Testis (tissue), 3 donors: ENCODE data around the gene FBXO36. TPM values are rescaled to one million over a fixed set of nuclear protein-coding genes. Genes with fewer than 3 reads are reported as not detected.

ENCODE experiments used
- DNase-seq: peaks from one replicate; pipeline ENCODE4 v3.0.0-alpha.2; 2019
- H3K27ac ChIP-seq, 2 donors: fragments of 200-600 bp; sonication (generic); one replicate each; pipeline ENCODE4 v1.5.1; 2019
- H3K27me3 ChIP-seq: fragments of 200-600 bp; sonication (generic); one replicate; pipeline ENCODE4 v1.5.1; 2019
- H3K36me3 ChIP-seq: fragments of 200-600 bp; sonication (generic); one replicate; pipeline ENCODE4 v1.5.1; 2017; ENCODE audit warnings: low read depth; ENCODE audit errors: missing control alignments
- H3K4me1 ChIP-seq: fragments of 200-600 bp; sonication (generic); one replicate; pipeline ENCODE4 v1.5.1; 2019
- H3K4me3 ChIP-seq, 2 donors: fragments of 200-600 bp; sonication (generic); one replicate each; pipeline ENCODE4 v1.5.1; 2017 to 2019
- H3K9me3 ChIP-seq: fragments of 200-600 bp; sonication (generic); one replicate; pipeline ENCODE4 v1.5.1; 2017
- POLR2A ChIP-seq: fragments of 450-650 bp; IDR thresholded peaks from one replicate; pipeline ENCODE4 v1.6.1; 2017; ENCODE audit warnings: antibody characterized with exemption, mild to moderate bottlenecking, moderate library complexity
- WGBS, 2 donors: methylation state at CpG; one replicate each; pipeline ENCODE4 v1.1.5; 2018; 5-methylcytosine and 5-hydroxymethylcytosine counted together
- intact Hi-C: fragments of 100-400 bp; cut with DNase I; formaldehyde crosslinking; loops from one replicate; pipeline ENCODE4 v1.15.1; 2023; ENCODE audit warnings: low total_unique reads
- polyA plus RNA-seq: library from polyadenylated mRNA; stranded (reverse); fragments of 350-450 nt; fragmentation: Illumina TruSeq; extraction: RNeasy Lipid Tissue Mini Kit (QIAGEN cat#74804); gene quantifications from one replicate; pipeline ENCODE4 v1.2.3, GENCODE V29; 2014; ENCODE audit warnings: low read depth, low replicate concordance; ENCODE audit not compliant: insufficient read depth
- total RNA-seq, 2 donors: library from RNA; depleted of rRNA; stranded (reverse); fragments of >200 nt; gene quantifications; one replicate each; pipeline ENCODE4 v1.2.3, GENCODE V29; 2016
- TF ChIP-seq, protein P1 (sequence below), 3 experiments: fragments of 450-650 bp in 2 of 3; fragments of 200-600 bp in 1 of 3; sonication (generic) in 1 of 3; IDR thresholded peaks; one replicate each; pipeline ENCODE4 v1.5.1; 2016 to 2019; ENCODE audit warnings: antibody characterized with exemption in 3 of 3, mild to moderate bottlenecking in 2 of 3, moderate library complexity in 1 of 3

FBXO36 gene
- total and polyA plus RNA-seq, 3 donors from 2014 or later, result 6.8 to 16.8 (median 7.1) TPM

- TF ChIP-seq POLR2A, result no peak
- TF ChIP-seq, protein P1, sequence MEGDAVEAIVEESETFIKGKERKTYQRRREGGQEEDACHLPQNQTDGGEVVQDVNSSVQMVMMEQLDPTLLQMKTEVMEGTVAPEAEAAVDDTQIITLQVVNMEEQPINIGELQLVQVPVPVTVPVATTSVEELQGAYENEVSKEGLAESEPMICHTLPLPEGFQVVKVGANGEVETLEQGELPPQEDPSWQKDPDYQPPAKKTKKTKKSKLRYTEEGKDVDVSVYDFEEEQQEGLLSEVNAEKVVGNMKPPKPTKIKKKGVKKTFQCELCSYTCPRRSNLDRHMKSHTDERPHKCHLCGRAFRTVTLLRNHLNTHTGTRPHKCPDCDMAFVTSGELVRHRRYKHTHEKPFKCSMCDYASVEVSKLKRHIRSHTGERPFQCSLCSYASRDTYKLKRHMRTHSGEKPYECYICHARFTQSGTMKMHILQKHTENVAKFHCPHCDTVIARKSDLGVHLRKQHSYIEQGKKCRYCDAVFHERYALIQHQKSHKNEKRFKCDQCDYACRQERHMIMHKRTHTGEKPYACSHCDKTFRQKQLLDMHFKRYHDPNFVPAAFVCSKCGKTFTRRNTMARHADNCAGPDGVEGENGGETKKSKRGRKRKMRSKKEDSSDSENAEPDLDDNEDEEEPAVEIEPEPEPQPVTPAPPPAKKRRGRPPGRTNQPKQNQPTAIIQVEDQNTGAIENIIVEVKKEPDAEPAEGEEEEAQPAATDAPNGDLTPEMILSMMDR (IDR thresholded peaks at IDR 0.05), result no peak
- H3K4me1 ChIP-seq, result peaks cover 11% of the 10 kb centered on the region
- intact Hi-C loops, result no loop called here
- no peak overlapping the region for H3K4me3 ChIP-seq
- H3K27ac ChIP-seq, result no peak overlapping the region
- WGBS, 2 donors, result 96 to 97% methylated on average over 3 of the region's 3 CpGs
- no peaks in the 10 kb centered on the region for H3K36me3 ChIP-seq
- no peak for DNase-seq
- no peaks in the 10 kb centered on the region for H3K27me3 ChIP-seq
- no peaks in the 10 kb centered on the region for H3K9me3 ChIP-seq
These were observed 49.0 kb downstream of the FBXO36 start for GRCh38 chr2:229971298-229971790.

DNA sequence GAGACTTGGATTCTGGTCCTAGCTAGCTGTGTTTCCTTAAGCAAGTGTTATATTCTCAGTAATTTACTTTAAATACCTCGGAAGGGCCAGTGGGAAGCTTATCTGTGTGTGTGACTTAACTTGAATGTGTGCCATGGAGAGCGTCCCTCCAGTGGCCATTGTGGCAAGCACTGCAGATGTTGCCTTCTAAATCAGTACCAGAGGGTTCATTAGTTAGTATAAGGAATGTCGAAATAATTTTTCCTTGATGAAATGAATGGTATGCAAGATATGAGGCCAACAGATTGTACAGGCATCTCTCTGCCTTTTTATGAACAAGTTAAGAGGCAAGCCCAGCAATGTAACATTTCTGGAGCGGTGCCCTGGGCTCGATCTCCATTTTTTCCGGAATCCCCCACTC lies 52.0 kb downstream of the FBXO36 start:
- Histone ChIP-seq H3K27ac (no peak overlapping the region), H3K9me3 (no peaks in the 10 kb centered on the region), H3K4me3 (no peak overlapping the region), H3K27me3 (no peaks in the 10 kb centered on the region), H3K4me1 (peaks cover 11% of the 10 kb centered on the region), H3K36me3 (no peaks in the 10 kb centered on the region)
- TF ChIP-seq, protein P1 (IDR thresholded peaks at IDR 0.05), result peak in 1 of 3 experiments; percentile 9
- TF ChIP-seq POLR2A, result no peak
- WGBS, 2 donors, result 41 to 45% methylated on average over 6 of the region's 6 CpGs
- intact Hi-C loops, result no loop called here
- DNase-seq, result peak; percentile 34

DNA sequence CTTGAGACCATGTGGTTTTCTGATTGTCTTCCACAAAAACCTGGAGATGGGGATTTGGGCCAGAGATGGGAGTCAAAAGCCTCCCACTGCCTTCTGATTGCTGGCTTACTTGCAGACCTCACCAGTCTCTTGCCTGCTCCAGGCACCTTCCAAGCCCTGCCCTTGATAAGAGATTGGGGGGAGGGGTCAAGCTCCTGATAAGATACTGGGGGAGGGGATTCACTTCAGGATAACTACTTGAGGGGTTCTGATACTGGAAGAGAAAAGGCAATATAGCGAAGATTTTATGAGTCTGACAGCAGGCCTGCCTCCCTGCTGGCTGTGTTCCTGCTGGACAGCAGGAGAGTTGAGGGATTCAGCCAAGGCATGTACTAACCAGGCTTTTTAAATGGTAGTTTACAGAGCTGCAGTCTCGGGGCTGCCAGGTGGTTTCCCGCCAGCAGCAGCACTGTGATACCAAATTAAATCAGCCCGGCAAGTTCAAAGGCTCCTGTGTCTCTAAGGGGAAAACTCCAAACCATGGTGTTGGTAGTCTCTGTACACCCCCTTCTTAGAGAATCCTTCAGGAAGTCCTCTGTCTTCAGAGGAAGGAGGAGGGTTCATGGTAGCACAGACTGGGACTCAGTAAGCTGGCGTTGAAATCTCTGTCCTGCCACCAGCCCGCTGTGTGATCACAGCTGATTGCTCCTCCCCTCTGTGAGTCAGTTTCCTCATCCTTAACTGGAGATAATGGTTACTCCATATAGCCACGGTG lies 58.3 kb downstream of the FBXO36 start:
- TF ChIP-seq, protein P1 (IDR thresholded peaks at IDR 0.05), result no peak
- TF ChIP-seq POLR2A, result no peak
- no peaks in the 10 kb centered on the region for H3K36me3 ChIP-seq
- DNase-seq, result peak; percentile 54
- H3K9me3 ChIP-seq, result no peaks in the 10 kb centered on the region
- no peaks in the 10 kb centered on the region for H3K27me3 ChIP-seq
- intact Hi-C loops, result no loop called here
- peak overlapping the region in 1 of 2 donors; percentile 56 for H3K27ac ChIP-seq
- no peak overlapping the region for H3K4me3 ChIP-seq
- 31 to 48% methylated on average over 6 to 7 of the region's 7 CpGs for WGBS, 2 donors
- peaks cover 5% of the 10 kb centered on the region for H3K4me1 ChIP-seq

DNA sequence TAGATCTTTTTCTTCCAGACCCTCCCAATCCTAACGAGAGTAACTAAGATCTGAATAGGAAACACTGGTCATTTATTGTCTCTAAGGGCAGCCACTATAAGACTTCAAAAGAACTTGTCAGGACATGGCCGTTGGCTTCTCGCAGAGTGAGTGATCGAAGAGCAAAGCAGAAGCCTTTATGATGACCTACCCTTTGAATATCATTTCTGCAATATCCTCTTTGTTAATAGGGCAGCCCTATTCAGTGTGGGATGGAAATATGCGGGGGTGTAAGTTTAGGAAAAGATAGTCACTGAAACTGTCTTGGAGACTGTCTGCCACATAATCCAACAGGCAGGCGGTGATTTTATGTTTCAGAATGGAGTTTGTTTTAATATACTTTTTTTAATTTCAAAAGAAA lies 70.9 kb downstream of the FBXO36 start:
- TF ChIP-seq, protein P1 (IDR thresholded peaks at IDR 0.05), result no peak
- TF ChIP-seq POLR2A, result no peak
- Histone ChIP-seq H3K27me3 (no peaks in the 10 kb centered on the region), H3K4me3 (no peak overlapping the region), H3K27ac (no peak overlapping the region), H3K9me3 (no peaks in the 10 kb centered on the region), H3K4me1 (no peaks in the 10 kb centered on the region), H3K36me3 (no peaks in the 10 kb centered on the region)
- DNase-seq, result no peak
- intact Hi-C loops, result no loop called here
- 73 to 83% methylated on average over 6 of the region's 6 CpGs for WGBS, 2 donors

- intact Hi-C loops, result no loop called here
- Histone ChIP-seq H3K4me3 (no peak overlapping the region), H3K27ac (no peak overlapping the region), H3K27me3 (no peaks in the 10 kb centered on the region), H3K9me3 (no peaks in the 10 kb centered on the region), H3K4me1 (no peaks in the 10 kb centered on the region), H3K36me3 (no peaks in the 10 kb centered on the region)
- DNase-seq, result no peak
- 80 to 90% methylated on average over 4 of the region's 4 CpGs for WGBS, 2 donors
- TF ChIP-seq, protein P1 (IDR thresholded peaks at IDR 0.05), result no peak
- no peak for TF ChIP-seq POLR2A
These were observed 74.0 kb downstream of the FBXO36 start for GRCh38 chr2:229996320-229996719.
